Measurements from ENCODE around the gene CEND1.

GRCh38 chr11:773830-774229 lies 16.1 kb downstream of the CEND1 start:
- TF ChIP-seq CTCF (IDR thresholded peaks at IDR 0.05; ENCODE audit: poor library complexity) (no peak), EZH2phosphoT487 (IDR thresholded peaks at IDR 0.05; ENCODE audit: low read depth, severe bottlenecking, unreplicated experiment) (no peak)

All from hepatocyte (in vitro differentiated cells).